Astrocyte of the cerebellum (primary cell): ENCODE measurements around the gene EDNRA.

Source experiments
- DNase-seq: peaks from one replicate; pipeline ENCODE4 v3.0.0-alpha.2; 2011; ENCODE audit warnings: low read depth
- H3K4me3 ChIP-seq: 2 replicates; pipeline ENCODE4 v1.5.1; 2011; ENCODE audit warnings: mild to moderate bottlenecking, low read depth, low read length, moderate library complexity
- in situ Hi-C: cut with HindIII; loops from 2 replicates; pipeline ENCODE4 v1.10.0; 2017; ENCODE audit warnings: low sequenced_read_pairs
- TF ChIP-seq, protein P1 (sequence below): IDR thresholded peaks from 2 replicates; pipeline ENCODE4 v1.5.1; 2012; ENCODE audit warnings: low read length, low read depth, moderate library complexity, mild to moderate bottlenecking; ENCODE audit errors: missing control alignments

EDNRA gene

DNA sequence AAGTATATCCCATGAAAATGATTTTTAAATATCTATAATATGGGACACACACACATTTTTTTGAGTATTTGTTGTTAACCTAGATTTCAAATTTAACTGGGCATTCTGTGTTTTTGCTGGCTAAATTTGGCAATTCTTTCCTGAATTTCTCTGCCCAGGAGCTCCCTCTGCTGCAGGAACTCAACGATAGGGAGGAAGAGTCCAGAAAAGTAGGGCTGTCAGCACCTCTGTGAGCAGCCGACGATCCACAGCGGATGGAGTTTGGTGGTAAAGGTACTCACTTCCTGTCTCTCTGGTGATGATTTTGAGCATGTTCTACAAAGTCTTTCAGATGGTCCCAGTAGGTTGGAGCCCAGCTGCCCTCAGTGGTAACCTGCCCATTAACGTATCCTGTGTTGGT lies 113.2 kb downstream of the EDNRA start:
- TF ChIP-seq, protein P1, sequence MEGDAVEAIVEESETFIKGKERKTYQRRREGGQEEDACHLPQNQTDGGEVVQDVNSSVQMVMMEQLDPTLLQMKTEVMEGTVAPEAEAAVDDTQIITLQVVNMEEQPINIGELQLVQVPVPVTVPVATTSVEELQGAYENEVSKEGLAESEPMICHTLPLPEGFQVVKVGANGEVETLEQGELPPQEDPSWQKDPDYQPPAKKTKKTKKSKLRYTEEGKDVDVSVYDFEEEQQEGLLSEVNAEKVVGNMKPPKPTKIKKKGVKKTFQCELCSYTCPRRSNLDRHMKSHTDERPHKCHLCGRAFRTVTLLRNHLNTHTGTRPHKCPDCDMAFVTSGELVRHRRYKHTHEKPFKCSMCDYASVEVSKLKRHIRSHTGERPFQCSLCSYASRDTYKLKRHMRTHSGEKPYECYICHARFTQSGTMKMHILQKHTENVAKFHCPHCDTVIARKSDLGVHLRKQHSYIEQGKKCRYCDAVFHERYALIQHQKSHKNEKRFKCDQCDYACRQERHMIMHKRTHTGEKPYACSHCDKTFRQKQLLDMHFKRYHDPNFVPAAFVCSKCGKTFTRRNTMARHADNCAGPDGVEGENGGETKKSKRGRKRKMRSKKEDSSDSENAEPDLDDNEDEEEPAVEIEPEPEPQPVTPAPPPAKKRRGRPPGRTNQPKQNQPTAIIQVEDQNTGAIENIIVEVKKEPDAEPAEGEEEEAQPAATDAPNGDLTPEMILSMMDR, result no peak
- no peak overlapping the region for H3K4me3 ChIP-seq
- in situ Hi-C loops, result no loop called here
- DNase-seq, result no peak
